ENCODE measurements around the gene IRF8.

Gene IRF8

GRCh38 chr16:85879549-85879948 lies 19.4 kb upstream of the IRF8 start:
- Histone ChIP-seq H3K4me1 (ENCODE audit: control insufficient read depth, low read depth, low read length) (no peaks in the 10 kb centered on the region), H3K9ac (ENCODE audit: low read length) (no peak overlapping the region), H4K8ac (ENCODE audit: low read depth, low read length) (no peak overlapping the region), H3K4me2 (ENCODE audit: low read length) (no peak overlapping the region), H3K23ac (ENCODE audit: low read length) (no peak overlapping the region), H3K79me1 (ENCODE audit: low read length) (no peaks in the 10 kb centered on the region), H3K56ac (ENCODE audit: low read length) (no peak overlapping the region), H3K27me3 (ENCODE audit: insufficient read depth, low read length, poor library complexity) (no peaks in the 10 kb centered on the region), H3K4me3 (ENCODE audit: low read length) (no peak overlapping the region), H4K5ac (ENCODE audit: low read length) (no peak overlapping the region), H3K4ac (ENCODE audit: low read depth, low read length) (no peak overlapping the region), H3K27ac (ENCODE audit: low read depth, low read length) (no peak overlapping the region), H2BK5ac (ENCODE audit: low read length) (no peak overlapping the region), H3K36me3 (ENCODE audit: control insufficient read depth, insufficient read depth, low read length) (no peaks in the 10 kb centered on the region), H2BK15ac (replicated peaks; ENCODE audit: low read depth) (no peak overlapping the region), H2AK5ac (ENCODE audit: low read length) (no peak overlapping the region), H2BK120ac (ENCODE audit: low read depth, low read length) (no peak overlapping the region), H3K79me2 (ENCODE audit: control insufficient read depth, insufficient read depth, low read length) (no peaks in the 10 kb centered on the region), H3K18ac (ENCODE audit: low read length) (no peak overlapping the region)
- no CpG with 5 or more reads among the region's 6 CpGs for whole genome bisulfite sequencing (ENCODE audit: extremely low coverage, insufficient coverage, low lambda C conversion rate)
- no peak for DNase-seq

GRCh38 chr16:85879975-85880831 lies 18.8 kb upstream of the IRF8 start:
- Histone ChIP-seq H2BK15ac (replicated peaks; ENCODE audit: low read depth) (no peak overlapping the region), H3K56ac (ENCODE audit: low read length) (no peak overlapping the region), H3K36me3 (ENCODE audit: control insufficient read depth, insufficient read depth, low read length) (no peaks in the 10 kb centered on the region), H4K8ac (ENCODE audit: low read depth, low read length) (no peak overlapping the region), H3K4me2 (ENCODE audit: low read length) (no peak overlapping the region), H3K27me3 (ENCODE audit: insufficient read depth, low read length, poor library complexity) (no peaks in the 10 kb centered on the region), H2BK5ac (ENCODE audit: low read length) (no peak overlapping the region), H3K9ac (ENCODE audit: low read length) (no peak overlapping the region), H3K79me2 (ENCODE audit: control insufficient read depth, insufficient read depth, low read length) (no peaks in the 10 kb centered on the region), H3K4me1 (ENCODE audit: control insufficient read depth, low read depth, low read length) (no peaks in the 10 kb centered on the region), H3K23ac (ENCODE audit: low read length) (no peak overlapping the region), H4K5ac (ENCODE audit: low read length) (no peak overlapping the region), H3K27ac (ENCODE audit: low read depth, low read length) (no peak overlapping the region), H2BK120ac (ENCODE audit: low read depth, low read length) (no peak overlapping the region), H3K4me3 (ENCODE audit: low read length) (no peak overlapping the region), H3K4ac (ENCODE audit: low read depth, low read length) (no peak overlapping the region), H2AK5ac (ENCODE audit: low read length) (no peak overlapping the region), H3K18ac (ENCODE audit: low read length) (no peak overlapping the region), H3K79me1 (ENCODE audit: low read length) (no peaks in the 10 kb centered on the region)
- WGBS (ENCODE audit: extremely low coverage, insufficient coverage, low lambda C conversion rate), result no CpG with 5 or more reads among the region's 3 CpGs
- DNase-seq, result no peak

- Histone ChIP-seq H4K5ac (ENCODE audit: low read length) (no peak overlapping the region), H3K4me1 (ENCODE audit: control insufficient read depth, low read depth, low read length) (no peaks in the 10 kb centered on the region), H3K27me3 (ENCODE audit: insufficient read depth, low read length, poor library complexity) (no peaks in the 10 kb centered on the region), H2BK15ac (replicated peaks; ENCODE audit: low read depth) (no peak overlapping the region), H3K36me3 (ENCODE audit: control insufficient read depth, insufficient read depth, low read length) (no peaks in the 10 kb centered on the region), H3K18ac (ENCODE audit: low read length) (no peak overlapping the region), H3K79me1 (ENCODE audit: low read length) (no peaks in the 10 kb centered on the region), H3K4ac (ENCODE audit: low read depth, low read length) (no peak overlapping the region), H3K23ac (ENCODE audit: low read length) (no peak overlapping the region), H4K8ac (ENCODE audit: low read depth, low read length) (no peak overlapping the region), H2BK5ac (ENCODE audit: low read length) (no peak overlapping the region), H3K9ac (ENCODE audit: low read length) (no peak overlapping the region), H3K4me3 (ENCODE audit: low read length) (no peak overlapping the region), H3K79me2 (ENCODE audit: control insufficient read depth, insufficient read depth, low read length) (no peaks in the 10 kb centered on the region), H2BK120ac (ENCODE audit: low read depth, low read length) (no peak overlapping the region), H3K56ac (ENCODE audit: low read length) (no peak overlapping the region), H3K4me2 (ENCODE audit: low read length) (no peak overlapping the region), H3K27ac (ENCODE audit: low read depth, low read length) (no peak overlapping the region), H2AK5ac (ENCODE audit: low read length) (no peak overlapping the region)
- DNase-seq, result no peak
- WGBS (ENCODE audit: extremely low coverage, insufficient coverage, low lambda C conversion rate), result no CpG with 5 or more reads among the region's 3 CpGs
These were observed 18.1 kb upstream of the IRF8 start for GRCh38 chr16:85880861-85881260.

GRCh38 chr16:85881436-85881835 lies 17.5 kb upstream of the IRF8 start:
- Histone ChIP-seq H3K36me3 (ENCODE audit: control insufficient read depth, insufficient read depth, low read length) (no peaks in the 10 kb centered on the region), H2BK5ac (ENCODE audit: low read length) (no peak overlapping the region), H2BK15ac (replicated peaks; ENCODE audit: low read depth) (no peak overlapping the region), H4K5ac (ENCODE audit: low read length) (no peak overlapping the region), H3K4me3 (ENCODE audit: low read length) (no peak overlapping the region), H3K23ac (ENCODE audit: low read length) (no peak overlapping the region), H3K27ac (ENCODE audit: low read depth, low read length) (no peak overlapping the region), H4K8ac (ENCODE audit: low read depth, low read length) (no peak overlapping the region), H3K56ac (ENCODE audit: low read length) (no peak overlapping the region), H3K79me2 (ENCODE audit: control insufficient read depth, insufficient read depth, low read length) (no peaks in the 10 kb centered on the region), H2AK5ac (ENCODE audit: low read length) (no peak overlapping the region), H3K18ac (ENCODE audit: low read length) (no peak overlapping the region), H3K4ac (ENCODE audit: low read depth, low read length) (no peak overlapping the region), H3K9ac (ENCODE audit: low read length) (no peak overlapping the region), H3K27me3 (ENCODE audit: insufficient read depth, low read length, poor library complexity) (no peaks in the 10 kb centered on the region), H3K4me1 (ENCODE audit: control insufficient read depth, low read depth, low read length) (no peaks in the 10 kb centered on the region), H2BK120ac (ENCODE audit: low read depth, low read length) (no peak overlapping the region), H3K79me1 (ENCODE audit: low read length) (no peaks in the 10 kb centered on the region), H3K4me2 (ENCODE audit: low read length) (no peak overlapping the region)
- no peak for DNase-seq
- no CpG with 5 or more reads among the region's 3 CpGs for WGBS (ENCODE audit: extremely low coverage, insufficient coverage, low lambda C conversion rate)

GRCh38 chr16:85882181-85882810 lies 16.7 kb upstream of the IRF8 start:
- H3K27me3 ChIP-seq (ENCODE audit: insufficient read depth, low read length, poor library complexity), result no peaks in the 10 kb centered on the region
- no peak for DNase-seq

More at GRCh38 chr16:85882181-85882810, 16.7 kb upstream of the IRF8 start:
- Histone ChIP-seq H3K4me3 (ENCODE audit: low read length) (no peak overlapping the region), H3K56ac (ENCODE audit: low read length) (no peak overlapping the region), H3K79me1 (ENCODE audit: low read length) (no peaks in the 10 kb centered on the region), H3K23ac (ENCODE audit: low read length) (no peak overlapping the region), H3K4me2 (ENCODE audit: low read length) (no peak overlapping the region), H3K36me3 (ENCODE audit: control insufficient read depth, insufficient read depth, low read length) (no peaks in the 10 kb centered on the region), H2BK120ac (ENCODE audit: low read depth, low read length) (no peak overlapping the region), H3K4ac (ENCODE audit: low read depth, low read length) (no peak overlapping the region), H4K8ac (ENCODE audit: low read depth, low read length) (no peak overlapping the region), H2AK5ac (ENCODE audit: low read length) (no peak overlapping the region), H4K5ac (ENCODE audit: low read length) (no peak overlapping the region), H2BK5ac (ENCODE audit: low read length) (no peak overlapping the region), H3K4me1 (ENCODE audit: control insufficient read depth, low read depth, low read length) (no peaks in the 10 kb centered on the region), H3K27ac (ENCODE audit: low read depth, low read length) (no peak overlapping the region), H3K18ac (ENCODE audit: low read length) (no peak overlapping the region), H3K79me2 (ENCODE audit: control insufficient read depth, insufficient read depth, low read length) (no peaks in the 10 kb centered on the region), H2BK15ac (replicated peaks; ENCODE audit: low read depth) (no peak overlapping the region), H3K9ac (ENCODE audit: low read length) (no peak overlapping the region)
- no CpG with 5 or more reads among the region's 4 CpGs for WGBS (ENCODE audit: extremely low coverage, insufficient coverage, low lambda C conversion rate)

Measured in mesendoderm (in vitro differentiated cells).